ENCODE results near the gene CARF.
"Not testable (repeated sequence)": the region's sequence is repeated elsewhere in the genome, so short reads cannot be mapped to it uniquely, and the experiment has no call there.

Gene CARF, protein sequence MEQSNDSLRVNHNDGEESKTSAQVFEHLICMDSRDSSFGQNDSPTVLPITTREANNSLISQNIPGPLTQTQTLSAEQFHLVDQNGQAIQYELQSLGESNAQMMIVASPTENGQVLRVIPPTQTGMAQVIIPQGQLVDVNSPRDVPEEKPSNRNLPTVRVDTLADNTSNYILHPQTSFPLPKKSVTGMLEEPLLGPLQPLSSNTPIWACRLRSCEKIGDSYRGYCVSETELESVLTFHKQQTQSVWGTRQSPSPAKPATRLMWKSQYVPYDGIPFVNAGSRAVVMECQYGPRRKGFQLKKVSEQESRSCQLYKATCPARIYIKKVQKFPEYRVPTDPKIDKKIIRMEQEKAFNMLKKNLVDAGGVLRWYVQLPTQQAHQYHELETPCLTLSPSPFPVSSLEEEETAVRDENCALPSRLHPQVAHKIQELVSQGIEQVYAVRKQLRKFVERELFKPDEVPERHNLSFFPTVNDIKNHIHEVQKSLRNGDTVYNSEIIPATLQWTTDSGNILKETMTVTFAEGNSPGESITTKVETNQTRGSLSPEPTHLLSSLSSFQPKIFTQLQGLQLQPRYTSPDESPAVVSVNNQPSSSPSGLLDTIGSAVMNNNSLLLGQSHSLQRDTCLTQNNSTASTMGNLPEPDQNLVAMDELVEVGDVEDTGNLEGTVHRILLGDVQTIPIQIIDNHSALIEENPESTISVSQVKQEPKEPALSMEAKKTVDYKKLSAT

DNA sequence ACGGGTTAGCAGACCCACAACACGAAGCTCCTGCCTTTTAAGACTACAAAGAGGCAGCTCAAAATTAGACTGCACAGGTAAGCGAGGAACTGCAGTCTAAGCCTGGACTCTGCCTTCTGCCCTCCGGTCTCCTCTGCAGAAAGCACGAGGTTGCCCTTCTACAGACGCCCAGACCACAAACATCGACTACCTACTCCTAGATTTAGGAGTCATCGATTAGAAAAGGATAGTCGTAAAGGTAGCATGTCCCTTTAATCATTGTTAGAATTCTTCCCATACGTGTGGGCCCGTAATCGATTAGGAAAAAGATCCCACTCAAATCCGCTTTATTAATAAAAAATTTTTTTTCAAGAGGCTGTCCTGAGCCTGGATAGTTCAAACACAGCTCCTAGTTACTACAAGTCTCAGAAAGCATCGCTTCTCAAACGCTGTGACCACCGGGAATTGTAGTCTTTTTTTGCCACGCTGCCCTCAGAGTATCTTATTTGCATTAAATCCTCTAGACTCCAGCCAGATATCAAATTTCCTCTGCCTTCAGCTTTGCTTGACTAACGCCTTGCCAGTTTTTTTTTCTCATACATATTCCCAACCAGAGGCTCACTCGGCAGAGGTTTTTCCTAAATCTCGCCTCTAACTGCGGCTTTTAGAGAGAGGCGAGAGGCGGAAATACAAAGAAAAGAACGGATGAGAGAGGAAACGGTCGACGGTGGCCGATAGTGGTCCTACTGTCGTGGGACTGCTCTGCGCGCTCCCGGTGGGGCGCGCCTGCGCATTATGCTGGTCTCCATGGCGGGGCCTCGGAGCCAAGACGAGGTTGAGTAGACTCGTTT, at the start of gene CARF, which contains the start of gene WDR12:
TSS of gene CARF (plus strand) at position 764 of the 830 bp plus-strand sequence. CDS start 29,628 bp downstream, outside the sequence.
TSS of gene WDR12 (minus strand) at position 162 of the 830 bp plus-strand sequence. CDS start 197 bp downstream, outside the sequence.
- DNase-seq (ENCODE audit: low spot score) = peak; percentile 92

DNA sequence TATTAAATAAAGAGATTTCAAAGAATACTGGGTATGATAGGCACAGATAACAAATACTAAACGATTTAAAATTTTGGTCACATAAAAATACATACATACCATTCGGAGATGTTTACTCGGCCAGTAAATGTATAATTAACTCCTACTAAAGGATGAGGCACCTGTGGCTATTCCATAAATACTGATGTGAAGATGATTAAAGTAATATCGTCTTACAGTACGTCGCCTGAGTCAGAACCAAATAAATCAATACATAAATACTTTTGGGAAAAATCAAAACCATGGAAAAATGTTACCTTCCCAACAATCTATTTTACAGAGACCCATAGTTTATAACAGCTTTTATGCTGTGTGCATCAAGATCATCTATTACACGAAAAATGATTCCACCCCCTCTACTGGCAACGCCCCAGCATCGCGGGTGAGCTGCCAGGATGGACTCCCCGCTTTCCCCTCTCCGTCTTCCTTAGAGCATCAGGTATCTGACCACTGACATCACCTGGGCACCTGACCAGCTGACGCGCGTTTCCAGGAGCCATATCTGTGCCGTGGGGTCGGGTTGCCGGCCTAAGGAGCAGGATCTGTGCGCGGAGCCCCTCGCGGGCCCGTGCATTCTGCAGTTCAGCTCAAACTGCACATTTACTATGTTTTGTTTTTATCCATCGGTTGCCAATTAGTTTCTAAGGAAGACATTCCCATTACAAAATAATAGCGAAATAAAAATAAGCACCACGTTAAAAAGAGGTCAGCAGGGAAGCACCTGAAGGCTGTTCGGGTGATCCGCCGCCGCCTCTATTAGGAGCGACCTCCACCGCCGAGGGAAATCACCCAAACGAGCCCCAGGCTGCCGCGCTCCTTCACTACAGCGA, 41.4 kb upstream of the CARF start:
- peak; percentile 58 for DNase-seq (ENCODE audit: low spot score)

DNA sequence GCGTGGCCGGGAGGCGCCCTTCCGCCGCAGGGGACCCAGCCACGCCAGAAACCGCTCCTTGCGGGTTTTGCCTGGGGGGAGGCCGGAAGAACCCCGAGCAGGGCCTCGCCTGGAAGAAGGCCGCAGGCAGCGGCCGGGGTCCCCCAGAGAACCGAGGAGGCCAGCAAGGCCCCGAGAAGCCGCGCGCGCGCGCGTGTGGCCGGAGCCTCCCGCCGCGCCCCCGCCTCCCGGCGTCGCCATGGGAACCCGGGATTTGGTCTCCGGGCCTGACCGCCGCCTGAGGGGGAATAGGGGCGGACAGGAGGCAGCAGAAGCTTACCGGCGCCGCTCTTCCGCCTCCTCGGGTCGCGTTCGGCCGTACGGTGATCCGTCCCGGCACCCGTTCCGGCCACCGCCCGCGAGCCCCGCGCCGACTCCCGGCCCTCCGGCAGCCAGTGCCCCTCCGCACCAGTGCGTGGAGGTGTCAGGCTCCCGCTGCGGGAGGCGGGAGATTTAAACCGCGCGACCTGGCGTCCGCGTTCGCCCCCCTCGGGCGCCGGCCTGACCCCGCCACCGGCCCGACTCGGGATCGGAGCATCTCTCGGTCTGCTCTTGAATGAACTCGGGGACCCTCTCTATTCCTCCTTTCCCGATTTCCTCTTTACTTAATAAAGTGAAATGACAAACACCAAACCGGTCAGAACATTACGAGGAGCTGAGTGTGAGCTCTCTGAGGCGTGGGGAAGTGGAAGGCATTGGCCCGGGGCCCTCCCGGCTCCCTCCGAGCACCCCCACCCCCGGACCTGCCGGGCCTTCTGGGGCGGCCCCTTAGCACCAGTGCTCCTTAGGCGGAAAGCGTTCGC, 40.6 kb upstream of the CARF start, which contains the start of gene ICA1L:
TSS of gene ICA1L (minus strand) at position 467 of the 842 bp plus-strand sequence. CDS start 42,757 bp downstream, outside the sequence.
- DNase-seq (ENCODE audit: low spot score) = peak; percentile 21

DNA sequence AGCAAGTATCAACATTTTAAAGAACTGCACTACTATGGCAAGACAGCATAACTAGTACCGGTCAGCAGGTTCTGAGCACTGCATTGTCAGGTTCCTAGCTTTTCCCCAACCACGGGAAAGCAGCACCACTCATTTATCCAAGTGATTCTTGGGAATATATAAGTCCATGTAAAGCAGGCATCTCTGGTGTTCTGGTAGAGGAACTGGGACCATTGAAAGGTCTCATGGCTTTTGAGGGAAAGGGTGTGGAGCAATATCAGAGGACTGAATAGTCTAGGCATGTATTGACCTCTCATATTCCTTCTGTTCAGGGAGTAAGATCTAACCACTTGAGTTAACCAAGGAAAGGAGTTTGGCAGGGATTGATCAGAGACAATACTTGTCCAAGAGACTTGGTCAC, 34.4 kb upstream of the CARF start:
- DNase-seq (ENCODE audit: low spot score) = no peak

DNA sequence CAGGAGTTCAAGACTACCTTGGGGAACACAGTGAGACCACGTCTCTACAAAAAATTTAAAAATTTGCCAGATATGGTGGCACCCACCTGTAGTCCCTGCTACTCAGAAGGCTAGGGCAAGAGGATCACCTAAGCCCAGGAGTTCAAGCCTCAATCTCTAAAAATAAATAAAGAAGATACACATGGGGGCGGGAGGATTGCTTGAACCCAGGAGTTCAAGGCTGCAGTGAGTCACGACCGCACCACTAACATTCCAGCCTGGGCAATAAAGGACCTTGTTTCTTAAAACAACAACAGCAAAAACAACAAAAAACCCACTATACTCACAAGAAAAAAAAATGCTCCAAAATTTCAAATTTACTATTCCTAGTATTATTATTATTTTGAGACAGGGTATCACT, 30.5 kb upstream of the CARF start:
- no peak for DNase-seq (ENCODE audit: low spot score)

DNA sequence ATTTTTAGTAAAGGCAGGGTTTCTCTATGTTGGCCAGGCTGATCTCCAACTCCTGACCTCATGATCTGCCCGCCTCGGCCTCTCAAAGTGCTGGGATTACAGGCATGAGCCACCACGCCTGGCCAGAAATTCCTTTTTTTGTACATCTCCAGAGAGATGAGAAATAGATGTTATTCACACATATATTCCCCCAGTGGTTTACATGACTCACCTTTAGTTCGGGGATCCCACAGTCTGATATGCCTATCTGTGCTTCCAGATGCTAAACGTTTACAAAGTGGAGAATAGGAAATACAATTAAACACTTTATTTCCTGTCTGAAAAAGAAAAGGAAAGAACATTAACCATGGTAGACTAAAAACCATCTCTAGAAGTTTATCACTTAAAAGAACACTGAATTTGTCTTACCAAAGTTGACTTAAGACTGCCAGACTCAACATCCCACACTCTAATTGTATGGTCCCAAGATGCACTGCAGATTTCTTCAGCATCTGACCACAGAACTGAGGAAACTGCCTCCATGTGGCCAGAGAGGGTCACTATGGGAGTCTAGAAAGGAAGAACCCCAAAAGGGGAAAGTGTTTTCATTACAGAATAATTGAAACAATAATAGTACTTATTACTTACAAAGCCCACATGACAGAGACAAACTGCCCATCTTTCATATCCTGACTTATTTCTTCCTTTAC, 27.9 kb upstream of the CARF start:
- DNase-seq (ENCODE audit: low spot score) = no peak

DNA sequence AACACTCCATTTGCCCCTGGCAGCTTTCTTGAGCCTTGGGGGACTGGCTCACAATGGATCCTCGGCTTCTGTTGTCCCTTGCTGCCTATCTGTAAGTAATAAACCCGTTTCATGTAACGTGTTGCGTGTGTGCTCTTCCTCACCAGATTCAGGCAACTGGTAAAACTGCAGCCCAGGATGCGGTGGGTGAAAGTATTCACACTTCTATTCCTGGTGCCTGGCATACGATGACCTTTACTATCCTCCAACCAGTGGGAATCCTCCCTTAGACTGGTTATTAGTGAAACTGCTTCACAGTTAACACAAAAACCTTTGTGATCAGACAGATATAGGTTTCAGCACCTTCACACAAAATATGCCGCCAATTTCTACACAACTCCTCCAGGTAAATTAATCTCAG, 26.9 kb upstream of the CARF start:
- DNase-seq (ENCODE audit: low spot score) = no peak

DNA sequence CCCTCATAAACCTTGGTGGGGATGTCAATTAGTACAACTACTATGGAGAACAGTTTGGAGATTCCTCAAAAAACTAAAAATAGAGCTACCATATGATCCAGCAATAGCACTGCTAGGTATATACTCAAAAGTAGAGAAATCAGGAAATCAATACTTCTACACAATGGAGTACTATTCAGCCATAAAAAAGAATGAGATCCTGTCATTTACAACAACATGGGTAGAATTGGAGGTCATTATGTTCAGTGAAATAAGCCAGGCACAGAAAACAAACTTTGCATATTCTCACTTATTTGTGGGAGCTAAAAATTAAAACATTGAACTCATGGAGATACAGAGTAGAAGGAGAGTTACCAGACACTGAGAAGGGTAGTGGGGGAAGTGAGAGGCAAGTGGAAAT, 6.6 kb upstream of the CARF start:
- DNase-seq (ENCODE audit: low spot score) = not testable (repeated sequence)

DNA sequence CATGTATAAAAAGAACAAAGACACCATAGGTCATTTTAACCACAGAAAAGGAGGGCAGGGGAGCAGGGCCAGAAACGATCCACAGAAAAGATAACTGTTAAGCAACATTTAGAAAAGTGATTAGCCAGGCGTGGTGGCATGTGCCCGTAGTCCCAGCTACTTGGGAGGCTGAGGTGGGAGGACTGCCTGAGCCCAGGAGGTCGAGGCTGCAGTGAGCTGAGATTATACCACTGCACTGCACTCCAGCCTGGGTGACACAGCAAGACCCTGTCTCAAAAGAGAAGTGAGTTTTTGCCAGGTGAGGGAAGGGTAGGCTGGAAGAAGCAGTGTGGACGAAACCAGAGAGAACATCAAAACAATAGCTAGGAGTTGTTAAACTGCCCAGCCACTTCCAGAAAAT, 3.9 kb upstream of the CARF start:
- DNase-seq (ENCODE audit: low spot score) = no peak

DNA sequence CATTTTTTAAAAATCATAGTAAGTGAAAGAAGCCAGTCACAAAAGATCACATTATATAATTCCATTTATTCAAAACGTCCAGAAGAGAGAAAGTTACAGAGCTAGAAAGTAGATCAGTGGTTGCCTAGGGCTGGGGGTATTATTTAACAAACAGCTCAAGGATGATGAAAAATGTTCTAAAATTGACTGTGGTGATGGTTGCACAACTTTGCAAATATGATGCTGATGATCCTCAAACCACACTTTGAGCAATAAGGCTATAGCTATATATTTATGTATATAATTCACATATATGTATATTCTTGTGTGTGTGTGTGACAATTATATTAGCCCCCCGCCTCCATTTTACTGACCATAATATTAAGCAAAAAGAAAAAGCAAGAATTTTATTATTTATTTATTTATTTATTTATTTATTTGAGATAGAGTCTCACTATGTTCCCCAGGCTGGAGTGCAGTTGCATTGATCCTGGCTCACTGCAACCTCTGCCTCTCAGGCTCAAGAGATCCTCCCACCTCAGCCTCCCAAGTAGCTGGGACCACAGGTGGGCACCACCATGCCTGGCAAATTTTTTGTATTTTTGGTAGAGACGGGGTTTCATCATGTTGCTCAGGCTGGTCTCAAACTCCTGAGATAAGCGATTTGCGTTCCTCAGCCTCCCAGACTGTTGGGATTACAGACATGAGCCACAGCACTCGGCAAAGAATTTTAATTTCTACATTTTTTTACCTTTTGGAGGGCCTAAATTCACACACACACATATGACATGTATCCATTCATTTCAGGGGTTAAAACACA, 2.5 kb upstream of the CARF start:
- no peak for DNase-seq (ENCODE audit: low spot score)

DNA sequence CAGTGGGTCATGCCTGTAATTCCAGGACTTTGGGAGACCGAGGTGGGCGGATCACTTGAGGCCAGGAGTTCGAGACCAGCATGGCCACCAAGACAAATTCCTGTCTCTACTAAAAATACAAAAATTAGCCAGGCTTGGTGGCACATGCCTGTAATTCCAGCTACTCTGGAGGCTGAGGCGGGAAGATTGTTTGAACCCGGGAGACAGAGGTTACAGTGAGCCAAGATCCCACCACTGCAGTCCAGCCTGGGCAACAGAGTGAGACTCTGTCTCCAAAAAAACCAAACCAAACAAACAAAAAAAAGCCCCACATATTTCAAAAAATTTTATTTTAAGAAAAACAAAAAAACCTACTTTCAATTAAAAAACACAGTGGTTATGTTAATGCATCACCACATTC, 1.8 kb upstream of the CARF start:
- not testable (repeated sequence) for DNase-seq (ENCODE audit: low spot score)

DNA sequence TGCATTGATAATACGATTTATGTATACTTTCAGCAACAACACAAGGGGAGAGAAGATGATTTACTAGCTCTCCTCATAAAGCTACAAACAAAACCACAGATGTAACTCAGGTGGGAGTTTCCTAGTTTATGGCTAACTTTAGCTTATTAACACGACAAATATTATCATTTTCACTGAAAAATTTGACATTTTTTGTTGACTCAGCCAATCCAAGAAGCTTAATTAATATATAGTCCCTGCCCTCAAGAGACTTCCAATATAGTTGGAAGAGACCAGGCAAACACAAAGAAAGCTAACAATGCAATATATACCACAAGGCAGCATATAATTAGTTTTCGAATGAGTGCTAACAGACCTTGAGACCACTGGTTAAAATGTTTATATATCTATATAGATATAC, 1.4 kb upstream of the CARF start:
- no peak for DNase-seq (ENCODE audit: low spot score)

DNA sequence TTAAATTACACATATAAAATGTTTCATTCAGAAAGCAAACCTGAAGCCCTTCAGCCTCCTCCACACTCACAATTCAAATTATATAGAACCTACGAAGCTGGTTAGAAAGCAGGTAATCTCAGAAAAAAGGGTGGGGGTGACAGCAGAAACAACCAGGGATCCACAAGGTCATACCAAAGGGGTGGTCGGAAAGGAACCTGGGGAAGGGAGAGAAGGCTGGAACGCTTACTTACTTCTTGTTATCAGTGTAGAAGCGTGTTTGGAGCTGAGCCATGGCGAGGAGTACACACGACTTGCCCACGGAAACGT, 918 bp upstream of the CARF start:
- no peak for DNase-seq (ENCODE audit: low spot score)

DNA sequence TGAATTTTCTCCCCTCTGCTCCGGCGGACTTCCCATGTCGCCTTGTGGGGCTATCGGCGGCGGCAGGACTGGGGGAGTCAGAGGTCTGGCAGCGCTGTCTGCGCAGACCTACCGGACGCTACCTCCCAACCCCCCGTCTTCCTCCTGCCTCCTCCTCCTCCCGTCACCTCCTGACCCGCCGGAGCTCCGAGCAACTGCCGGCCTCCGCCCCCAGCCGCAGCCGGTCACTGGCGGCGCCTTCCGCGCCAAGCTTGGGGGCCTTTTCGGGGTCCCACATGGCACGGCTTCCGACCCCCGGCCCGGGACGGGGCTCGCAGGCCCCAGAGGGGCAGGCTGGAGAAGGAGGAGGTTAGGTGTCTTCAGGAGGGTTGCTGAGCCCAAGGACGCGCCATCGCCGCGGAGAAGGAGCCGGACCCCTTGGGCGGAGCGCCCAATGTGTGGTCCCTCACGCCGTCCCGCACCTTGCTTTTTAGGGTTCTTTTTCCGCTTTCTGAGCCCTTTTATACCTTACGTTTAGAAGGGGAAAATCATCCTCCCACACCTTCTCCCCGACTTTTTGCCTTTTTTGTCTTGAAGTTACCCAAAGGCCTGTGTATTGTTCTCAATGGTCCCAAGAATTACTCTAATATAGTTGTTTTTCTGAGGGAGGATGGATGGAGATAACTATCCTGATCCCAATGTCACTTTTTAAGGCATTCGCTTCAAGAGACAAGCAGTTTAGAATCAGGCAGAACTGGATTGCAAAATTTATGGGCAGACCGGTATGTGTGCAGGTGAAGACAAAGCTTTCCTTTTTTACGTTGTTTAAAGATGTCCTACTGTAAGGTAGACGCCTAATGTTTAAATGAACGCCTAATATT, 497 bp downstream of the CARF start:
- not testable (repeated sequence) for DNase-seq (ENCODE audit: low spot score)

DNA sequence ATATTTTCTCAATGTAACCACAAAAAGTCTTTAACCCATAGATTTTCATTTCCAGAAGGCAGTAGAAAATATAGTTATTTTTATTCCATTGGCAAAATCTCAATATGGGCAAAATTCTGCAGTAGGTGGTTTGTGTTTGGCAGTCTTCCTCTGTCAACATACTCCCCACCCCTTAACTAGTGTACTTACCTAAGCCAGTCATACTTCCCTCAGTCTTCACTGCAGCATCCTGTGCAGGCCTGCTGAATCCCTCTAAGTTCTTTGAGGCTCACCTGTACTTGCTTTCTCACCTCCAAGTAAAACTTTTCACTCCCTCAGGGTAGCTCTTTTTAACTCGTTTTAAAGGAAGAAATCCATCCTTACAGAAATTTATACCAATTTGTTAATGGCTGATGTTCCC, 6.8 kb downstream of the CARF start:
- DNase-seq (ENCODE audit: low spot score) = no peak

DNA sequence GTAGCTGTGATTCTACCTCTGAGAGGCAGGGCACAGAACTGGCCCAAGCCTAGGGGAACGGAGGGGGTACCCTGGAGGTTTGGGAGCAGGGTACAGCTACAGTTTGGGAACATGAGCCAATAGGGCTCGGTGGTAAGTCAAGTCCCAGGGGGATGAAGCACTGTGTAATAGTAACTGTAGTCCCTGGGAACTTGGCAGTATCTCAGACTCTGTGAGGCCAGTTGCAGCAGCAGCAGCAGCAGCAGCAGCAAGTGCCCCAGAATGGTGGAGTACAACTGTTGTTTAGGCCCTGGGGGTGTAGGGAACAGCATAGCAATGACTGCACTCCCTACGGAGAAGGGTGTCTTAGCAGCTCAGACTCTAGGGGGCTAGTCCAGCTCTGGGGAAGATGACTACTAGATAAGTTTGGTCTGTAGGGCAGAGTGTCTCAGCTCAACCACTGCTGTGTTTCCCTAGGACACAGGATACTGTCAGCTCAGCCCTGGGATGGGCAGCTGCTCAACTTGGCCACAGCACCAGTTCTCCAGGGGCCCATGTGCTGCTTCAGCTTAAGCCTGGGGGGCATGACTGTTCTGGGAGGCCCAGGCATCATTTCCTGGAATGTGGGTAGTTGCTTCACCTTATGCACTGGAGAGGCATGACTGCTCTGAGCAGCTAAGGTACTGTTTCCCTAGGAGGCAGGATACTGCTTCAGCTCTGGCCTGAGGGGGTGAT, 20.5 kb downstream of the CARF start:
- no peak for DNase-seq (ENCODE audit: low spot score)

DNA sequence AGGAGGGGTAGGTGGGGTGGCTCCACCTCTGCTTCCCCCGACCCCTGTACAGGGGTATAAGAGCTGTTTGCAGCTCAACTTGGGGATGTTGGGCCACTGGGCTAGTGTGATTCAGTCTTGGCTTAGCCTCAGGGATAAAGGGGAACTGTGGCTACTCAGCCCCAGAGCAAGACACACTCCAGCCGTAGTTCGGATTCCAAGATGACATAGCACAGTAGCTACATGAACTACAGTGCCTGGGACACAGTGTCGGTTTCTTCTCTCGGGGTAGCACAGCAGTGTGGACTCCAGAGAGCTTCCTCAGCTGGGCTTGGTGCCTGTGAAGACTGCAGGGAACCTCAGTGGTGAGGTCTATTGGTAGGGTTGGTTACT, 21.1 kb downstream of the CARF start:
- no peak for DNase-seq (ENCODE audit: low spot score)

DNA sequence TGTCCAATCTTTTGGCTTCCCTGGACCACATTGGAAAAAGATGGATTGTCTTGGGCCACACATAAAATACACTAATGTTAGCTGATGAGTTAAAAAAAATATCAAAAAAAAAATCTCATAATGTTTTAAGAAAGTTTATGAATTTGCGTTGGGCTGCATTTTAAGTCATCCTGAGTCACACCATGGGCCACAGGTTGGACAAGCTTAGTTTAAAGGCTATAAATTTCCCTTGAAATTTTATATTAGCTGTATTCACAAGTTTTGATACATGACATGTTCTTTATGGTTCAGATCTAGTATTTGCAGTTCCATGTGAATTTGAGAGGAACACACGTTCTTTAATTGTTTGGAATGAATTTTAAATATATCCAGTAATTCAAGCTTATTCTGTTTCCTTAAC, 21.9 kb downstream of the CARF start:
- no peak for DNase-seq (ENCODE audit: low spot score)

All from CD4-positive, alpha-beta T cell treated with Interleukin-2 at 100 ng/mL for 4 hours (primary cell).